Pancreas (tissue), 10 donors: ENCODE data around the gene SATB1. TPM values are rescaled to one million over a fixed set of nuclear protein-coding genes. Genes with fewer than 3 reads are reported as not detected.

Source experiments
- ATAC-seq, 4 donors: fragments of 200-7000 bp; cut with Tn5 transposase; one replicate each; pipeline versions ENCODE4 v1.8.0 to v1.9.1; 2020; ENCODE audit warnings: mild to moderate bottlenecking in 4 of 4, moderate library complexity in 4 of 4
- DNase-seq, 6 donors: peaks; one replicate each; pipeline ENCODE4 v3.0.0-alpha.2; 2020
- FAIRE-seq: peaks from 2 replicates; lab custom pipeline; 2012; peaks lifted over from hg19 to GRCh38; lab: Jason Lieb, UNC
- H3K27ac ChIP-seq, 4 donors: fragments of 200-600 bp; sonication (generic); 1 replicate in 3 of 4; 2 replicates in 1 of 4; pipeline versions ENCODE4 v1.5.0 to v1.8.0; 2020
- H3K27me3 ChIP-seq, 4 donors: fragments of 200-600 bp; one replicate each; pipeline ENCODE4 v1.8.0; 2021
- H3K36me3 ChIP-seq, 3 donors: fragments of 200-600 bp; sonication (generic) in 1 of 3; one replicate each; pipeline versions ENCODE4 v1.5.0 to v1.8.0; 2020 to 2021
- H3K4me1 ChIP-seq, 3 donors: fragments of 200-600 bp; one replicate each; pipeline ENCODE4 v1.8.0; 2021
- H3K4me3 ChIP-seq, 4 donors: fragments of 200-600 bp; sonication (generic) in 2 of 4; one replicate each; pipeline versions ENCODE4 v1.5.0 to v1.8.0; 2020 to 2021
- H3K9me3 ChIP-seq, 4 donors: fragments of 200-600 bp; one replicate each; pipeline ENCODE4 v1.8.0; 2021
- WGBS, 2 donors: extraction: QIAGEN DNeasy Blood & Tissue Kit; methylation state at CpG; one replicate each; pipeline ENCODE4 v1.1.7; 2013; 5-methylcytosine and 5-hydroxymethylcytosine counted together
- intact Hi-C, 3 donors: fragments of 100-400 bp; cut with DNase I; formaldehyde crosslinking; loops; one replicate each; pipeline versions ENCODE4 v1.11.1 to v1.14.2; 2022
- polyA plus RNA-seq, 2 donors: library from polyadenylated mRNA; stranded (reverse); fragments of 200-250 nt; gene quantifications; one replicate each; pipeline ENCODE4 v1.2.3, GENCODE V29; 2013
- total RNA-seq, 6 donors: library from RNA; stranded (reverse); fragmentation: NEBNext Ultra II Directional in 4 of 6; extraction: Animal tissue kit (Norgen Biotek cat#: 25700) in 4 of 6; gene quantifications; one replicate each; pipeline versions ENCODE4 v1.2.1 to v1.2.4, GENCODE V29; 2021 to 2023
- TF ChIP-seq, protein P1 (sequence below), 4 donors: fragments of 200-600 bp; sonication (generic) in 3 of 4; IDR thresholded peaks; one replicate each; pipeline versions ENCODE4 v1.5.0 to v1.8.0; 2021; ENCODE audit warnings: antibody characterized with exemption in 4 of 4
- donor health status: healthy with polysubstance abuse.
- donor health status: DM: no; HTN: no; CAD: no; lungs with moderate emphysema.
- donor health status: DM: no; HTN: no; CAD: no.
- donor health status: control.
- donor health status: control.
- donor health status: Bipolar disorder and iron deficiency.
- donor health status: DM: yes; HTN: yes; CAD: no.
- donor health status: DM: no; HTN: no; CAD: no.
- donor health status: DM: no; HTN: no; CAD: no.
- donor health status: DM: yes; HTN: yes; CAD: no.

SATB1 gene
- total and polyA plus RNA-seq, 8 donors = 12.6 to 40.0 (median 26.7) TPM

DNA sequence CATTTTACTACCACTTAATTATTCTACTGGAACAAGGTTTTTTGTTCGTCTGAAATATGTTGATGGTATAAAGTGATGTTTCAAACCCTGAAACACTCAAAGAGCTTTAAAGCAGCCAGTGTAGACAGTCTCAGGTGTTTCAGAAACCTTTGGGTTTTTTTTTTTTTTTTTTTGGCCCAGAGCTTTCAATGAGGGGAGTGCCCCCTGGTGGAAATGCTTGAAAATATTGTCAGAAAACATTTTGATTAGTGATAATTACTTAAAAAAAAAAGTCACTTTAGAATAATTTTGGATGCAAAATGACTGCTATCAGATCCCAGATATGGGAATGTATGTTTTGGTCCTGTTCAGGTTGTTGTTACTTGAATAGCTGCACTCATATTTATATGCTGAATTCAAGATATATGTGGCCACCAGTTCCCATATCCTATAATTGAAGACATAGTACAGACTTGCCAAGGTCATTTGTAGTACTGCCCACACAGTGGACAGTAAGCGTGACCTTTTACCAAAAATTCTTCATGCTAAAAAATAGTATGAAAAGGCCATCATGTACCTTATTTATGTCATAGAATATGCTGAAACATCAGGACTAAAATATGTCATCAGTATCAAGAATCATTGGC lies 35.9 kb downstream of the SATB1 start:
- WGBS, 2 donors = 18 to 27% methylated on average over 2 of the region's 2 CpGs
- FAIRE-seq = peak; percentile 89
- no peak for DNase-seq

DNA sequence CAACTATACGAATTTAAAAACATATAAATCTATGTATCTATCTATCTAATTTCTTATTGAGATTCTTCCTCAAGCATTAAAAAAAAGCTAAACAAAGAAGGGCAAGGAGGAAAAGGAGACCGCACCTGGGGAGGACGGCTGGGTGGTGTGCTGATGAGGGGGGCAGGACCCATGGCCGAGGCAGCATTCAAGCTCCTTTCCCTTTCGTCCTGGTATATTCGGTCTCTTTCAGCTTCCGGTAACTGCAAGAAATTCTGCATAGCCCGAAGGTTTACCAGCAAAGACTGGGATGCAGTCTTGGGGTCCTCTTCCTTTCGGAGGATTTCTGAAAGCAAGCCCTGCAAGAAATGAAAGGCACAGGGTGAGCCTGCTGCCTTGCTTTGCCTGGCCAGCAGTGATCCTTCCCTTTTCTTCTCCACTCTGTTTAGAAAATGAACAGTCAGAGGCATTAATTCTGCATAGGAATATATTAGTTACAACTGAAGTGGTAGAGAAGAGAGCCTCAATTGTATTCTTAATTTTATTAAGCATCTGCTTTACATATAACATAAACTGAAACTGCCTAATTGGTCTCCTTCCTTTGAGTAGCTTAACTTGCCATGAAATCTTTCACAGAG lies 38.8 kb downstream of the SATB1 start:
- no peak for ATAC-seq
- no peak for FAIRE-seq
- H3K9me3 ChIP-seq = no peaks in the 10 kb centered on the region

More for the DNA sequence above, 35.9 kb downstream of the SATB1 start:
- intact Hi-C loops = no loop called here
- Histone ChIP-seq H3K9me3 (no peaks in the 10 kb centered on the region), H3K27me3 (no peaks in the 10 kb centered on the region), H3K36me3 (no peaks in the 10 kb centered on the region), H3K4me1 (peaks cover 6 to 12% (median 9%) of the 10 kb centered on the region in 3 donors), H3K4me3 (no peak overlapping the region), H3K27ac (no peak overlapping the region)
- ATAC-seq = peak in 3 of 4 donors; percentile 62 to 79 (median 65)
- TF ChIP-seq, protein P1, sequence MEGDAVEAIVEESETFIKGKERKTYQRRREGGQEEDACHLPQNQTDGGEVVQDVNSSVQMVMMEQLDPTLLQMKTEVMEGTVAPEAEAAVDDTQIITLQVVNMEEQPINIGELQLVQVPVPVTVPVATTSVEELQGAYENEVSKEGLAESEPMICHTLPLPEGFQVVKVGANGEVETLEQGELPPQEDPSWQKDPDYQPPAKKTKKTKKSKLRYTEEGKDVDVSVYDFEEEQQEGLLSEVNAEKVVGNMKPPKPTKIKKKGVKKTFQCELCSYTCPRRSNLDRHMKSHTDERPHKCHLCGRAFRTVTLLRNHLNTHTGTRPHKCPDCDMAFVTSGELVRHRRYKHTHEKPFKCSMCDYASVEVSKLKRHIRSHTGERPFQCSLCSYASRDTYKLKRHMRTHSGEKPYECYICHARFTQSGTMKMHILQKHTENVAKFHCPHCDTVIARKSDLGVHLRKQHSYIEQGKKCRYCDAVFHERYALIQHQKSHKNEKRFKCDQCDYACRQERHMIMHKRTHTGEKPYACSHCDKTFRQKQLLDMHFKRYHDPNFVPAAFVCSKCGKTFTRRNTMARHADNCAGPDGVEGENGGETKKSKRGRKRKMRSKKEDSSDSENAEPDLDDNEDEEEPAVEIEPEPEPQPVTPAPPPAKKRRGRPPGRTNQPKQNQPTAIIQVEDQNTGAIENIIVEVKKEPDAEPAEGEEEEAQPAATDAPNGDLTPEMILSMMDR (IDR thresholded peaks at IDR 0.05) = peak; percentile 24 to 50 (median 36)

DNA sequence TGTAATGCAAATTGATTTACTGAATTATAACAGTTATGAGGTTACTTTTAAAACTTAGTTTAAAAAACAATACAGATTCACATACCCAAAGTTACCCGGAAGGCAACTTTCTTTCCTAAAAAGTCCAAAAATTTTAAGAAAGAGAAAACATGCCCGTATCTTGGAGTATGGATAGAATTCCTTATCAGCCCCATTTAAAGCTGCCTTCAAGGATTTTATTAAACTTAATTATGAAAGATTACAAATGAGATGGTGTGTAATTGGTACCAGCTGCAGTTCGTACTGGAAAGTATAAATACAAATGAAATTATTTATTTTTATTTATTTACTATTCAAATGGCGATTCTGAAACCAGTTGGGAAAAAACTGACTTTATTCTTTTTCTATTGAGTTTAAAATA lies 39.4 kb downstream of the SATB1 start:
- DNase-seq (no peak), ATAC-seq (no peak), FAIRE-seq (no peak)
- TF ChIP-seq, protein P1 (IDR thresholded peaks at IDR 0.05) = no peak
- Histone ChIP-seq H3K27ac (no peak overlapping the region), H3K9me3 (no peaks in the 10 kb centered on the region), H3K4me3 (no peak overlapping the region), H3K27me3 (no peaks in the 10 kb centered on the region), H3K4me1 (peaks cover 6 to 12% (median 8%) of the 10 kb centered on the region in 3 donors), H3K36me3 (no peaks in the 10 kb centered on the region)
- intact Hi-C loops = no loop called here
- 79 to 95% methylated on average over 4 of the region's 4 CpGs for WGBS, 2 donors

More for the DNA sequence above, 38.8 kb downstream of the SATB1 start:
- Histone ChIP-seq H3K4me1 (peaks cover 6 to 12% (median 9%) of the 10 kb centered on the region in 3 donors), H3K27ac (no peak overlapping the region), H3K36me3 (no peaks in the 10 kb centered on the region), H3K27me3 (no peaks in the 10 kb centered on the region), H3K4me3 (no peak overlapping the region)
- intact Hi-C loops = no loop called here
- DNase-seq = no peak
- WGBS, 2 donors = 95 to 99% methylated on average over 9 of the region's 9 CpGs
- TF ChIP-seq, protein P1 (IDR thresholded peaks at IDR 0.05) = no peak

DNA sequence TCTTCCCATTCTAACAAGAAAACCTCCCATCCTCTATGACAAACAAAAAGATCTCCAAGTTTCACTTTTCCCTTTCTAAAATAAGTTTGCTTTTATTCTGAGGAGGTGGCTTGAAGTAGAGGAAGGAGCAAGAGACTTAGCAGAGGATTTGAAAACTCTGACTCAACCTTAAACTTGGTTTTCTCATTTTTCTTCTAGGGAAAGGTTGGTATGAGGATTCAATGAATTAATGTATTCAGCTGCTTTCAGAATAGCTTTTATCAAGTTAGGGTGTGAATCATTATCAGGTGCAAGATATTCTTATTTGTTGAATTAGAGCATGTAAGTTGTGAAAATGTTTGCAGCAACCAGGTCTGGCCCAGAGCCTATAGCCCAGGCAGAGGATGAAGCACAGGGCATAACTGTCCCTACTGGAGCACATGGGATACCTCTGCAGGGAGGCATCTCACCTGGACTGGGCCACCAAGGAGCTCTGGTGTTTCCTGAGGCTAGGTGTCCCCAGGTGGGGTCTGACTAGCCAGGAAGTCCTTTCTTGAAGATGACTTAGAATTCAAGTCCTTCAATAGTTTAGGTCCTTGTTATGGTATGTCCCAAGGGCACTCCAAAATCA lies 42.3 kb downstream of the SATB1 start:
- intact Hi-C loops = no loop called here
- no peak for FAIRE-seq
- TF ChIP-seq, protein P1 (IDR thresholded peaks at IDR 0.05) = no peak
- DNase-seq = peak in 1 of 6 donors; percentile 6
- Histone ChIP-seq H3K27me3 (no peaks in the 10 kb centered on the region), H3K4me3 (no peak overlapping the region), H3K27ac (no peak overlapping the region), H3K36me3 (no peaks in the 10 kb centered on the region), H3K4me1 (no peaks in the 10 kb centered on the region), H3K9me3 (no peaks in the 10 kb centered on the region)
- no peak for ATAC-seq
